Activated T-helper 1 cell treated with anti-CD3 and anti-CD28 coated beads, Interleukin-12 subunit alpha, Interleukin-12 subunit beta, Interleukin-2, Interleukin-4 antibody, amounts not matched to agents 30 ng/mL and 10 ng/mL and 1 ng/mL, durations not matched to agents 14 hours and 24 hours and 36 hours (primary cell): ENCODE results near the gene TRIP13. TPM values are rescaled to one million over a fixed set of nuclear protein-coding genes. Genes with fewer than 3 reads are reported as not detected.
"Not testable (repeated sequence)": the region's sequence is repeated elsewhere in the genome, so short reads cannot be mapped to it uniquely, and the experiment has no call there.

Experiments
- DNase-seq: peaks from one replicate; pipeline ENCODE4 v3.0.0; 2021; ENCODE audit warnings: low spot score
- H3K27ac Mint-ChIP-seq: one replicate; pipeline ENCODE4 v1.8.0; 2021; ENCODE audit warnings: mild to moderate bottlenecking, mixed read lengths
- H3K27me3 Mint-ChIP-seq: one replicate; pipeline ENCODE4 v1.8.0; 2022; ENCODE audit warnings: mild to moderate bottlenecking, moderate library complexity, mixed read lengths; ENCODE audit not compliant: insufficient read depth
- H3K36me3 Mint-ChIP-seq: one replicate; pipeline ENCODE4 v1.8.0; 2021; ENCODE audit warnings: low read depth, mixed read lengths
- H3K4me1 Mint-ChIP-seq: one replicate; pipeline ENCODE4 v1.8.0; 2021; ENCODE audit warnings: low read depth, mixed read lengths
- H3K4me3 Mint-ChIP-seq: one replicate; pipeline ENCODE4 v1.8.0; 2021; ENCODE audit warnings: mild to moderate bottlenecking, moderate library complexity, mixed read lengths
- H3K9me3 Mint-ChIP-seq: one replicate; pipeline ENCODE4 v1.8.0; 2021; ENCODE audit warnings: mixed read lengths
- intact Hi-C: fragments of 100-400 bp; cut with micrococcal nuclease; formaldehyde crosslinking; loops from one replicate; pipeline ENCODE4 v1.15.1; 2024
- total RNA-seq: library from RNA; stranded (reverse); gene quantifications from 2 replicates; pipeline ENCODE4 v1.2.3, GENCODE V29; 2022

The TRIP13 gene
- total RNA-seq, 1 donor from 2014 or later = 37.2 TPM

GRCh38 chr5:927172-928015, 34.7 kb downstream of the TRIP13 start:
- intact Hi-C loops = loop anchor here (10.0 kb wide), 1 partner anchor 717 kb away; no protein-coding TSS in a partner anchor
- Mint-ChIP-seq H3K4me3 (no peak overlapping the region), H3K36me3 (peaks cover 1% of the 10 kb centered on the region), H3K27me3 (peaks cover 24% of the 10 kb centered on the region), H3K4me1 (peaks cover 6% of the 10 kb centered on the region), H3K9me3 (no peaks in the 10 kb centered on the region), H3K27ac (no peak overlapping the region)
- DNase-seq = no peak

- intact Hi-C loops = loop anchor here (10.0 kb wide), 1 partner anchor 716 kb away; no protein-coding TSS in a partner anchor
- DNase-seq, H3K4me1 Mint-ChIP-seq, H3K27ac Mint-ChIP-seq, H3K36me3 Mint-ChIP-seq, H3K9me3 Mint-ChIP-seq, H3K4me3 Mint-ChIP-seq: not testable (repeated sequence)
- peaks cover 24% of the 10 kb centered on the region for H3K27me3 Mint-ChIP-seq
Measured at GRCh38 chr5:929182-929581, 36.5 kb downstream of the TRIP13 start.

GRCh38 chr5:929596-929995, 36.9 kb downstream of the TRIP13 start:
- intact Hi-C loops = loop anchor here (10.0 kb wide), 1 partner anchor 715 kb away; no protein-coding TSS in a partner anchor

GRCh38 chr5:930866-931265, 38.2 kb downstream of the TRIP13 start:
- H3K36me3 Mint-ChIP-seq = peaks cover 1% of the 10 kb centered on the region
- no peaks in the 10 kb centered on the region for H3K9me3 Mint-ChIP-seq
- no peak overlapping the region for H3K27ac Mint-ChIP-seq
- H3K4me1 Mint-ChIP-seq = peaks cover 7% of the 10 kb centered on the region
- peaks cover 18% of the 10 kb centered on the region for H3K27me3 Mint-ChIP-seq
- H3K4me3 Mint-ChIP-seq = no peak overlapping the region
- no peak for DNase-seq
- intact Hi-C loops = no loop called here

More at GRCh38 chr5:929596-929995, 36.9 kb downstream of the TRIP13 start:
- H3K36me3 Mint-ChIP-seq = peaks cover 1% of the 10 kb centered on the region
- no peaks in the 10 kb centered on the region for H3K9me3 Mint-ChIP-seq
- DNase-seq = no peak
- no peaks in the 10 kb centered on the region for H3K4me1 Mint-ChIP-seq
- peaks cover 24% of the 10 kb centered on the region for H3K27me3 Mint-ChIP-seq
- H3K4me3 Mint-ChIP-seq = no peak overlapping the region
- H3K27ac Mint-ChIP-seq = no peak overlapping the region

- no peak overlapping the region for H3K4me3 Mint-ChIP-seq
- H3K4me1 Mint-ChIP-seq = peaks cover 8% of the 10 kb centered on the region
- H3K27ac Mint-ChIP-seq = no peak overlapping the region
- peaks cover 10% of the 10 kb centered on the region for H3K27me3 Mint-ChIP-seq
- H3K9me3 Mint-ChIP-seq = no peaks in the 10 kb centered on the region
- no peak for DNase-seq
- intact Hi-C loops = no loop called here
- peaks cover 1% of the 10 kb centered on the region for H3K36me3 Mint-ChIP-seq
Measured at GRCh38 chr5:931570-932145, 39.0 kb downstream of the TRIP13 start.

- Mint-ChIP-seq H3K9me3 (no peaks in the 10 kb centered on the region), H3K36me3 (peaks cover 1% of the 10 kb centered on the region), H3K4me1 (peaks cover 8% of the 10 kb centered on the region), H3K27me3 (peaks cover 9% of the 10 kb centered on the region), H3K27ac (no peak overlapping the region), H3K4me3 (no peak overlapping the region)
- intact Hi-C loops = no loop called here
- DNase-seq = no peak
Measured at GRCh38 chr5:932151-932627, 39.5 kb downstream of the TRIP13 start.

GRCh38 chr5:932628-933250, 40.1 kb downstream of the TRIP13 start:
- H3K4me1 Mint-ChIP-seq = peaks cover 8% of the 10 kb centered on the region
- DNase-seq = no peak
- no peak overlapping the region for H3K27ac Mint-ChIP-seq
- peaks cover 1% of the 10 kb centered on the region for H3K36me3 Mint-ChIP-seq
- intact Hi-C loops = no loop called here
- no peak overlapping the region for H3K4me3 Mint-ChIP-seq
- no peaks in the 10 kb centered on the region for H3K9me3 Mint-ChIP-seq
- H3K27me3 Mint-ChIP-seq = peaks cover 5% of the 10 kb centered on the region

- no peak for DNase-seq
- H3K27me3 Mint-ChIP-seq = no peaks in the 10 kb centered on the region
- H3K9me3 Mint-ChIP-seq = no peaks in the 10 kb centered on the region
- no peak overlapping the region for H3K4me3 Mint-ChIP-seq
- no peak overlapping the region for H3K27ac Mint-ChIP-seq
- no peaks in the 10 kb centered on the region for H3K36me3 Mint-ChIP-seq
- H3K4me1 Mint-ChIP-seq = peaks cover 8% of the 10 kb centered on the region
- intact Hi-C loops = no loop called here
Measured at GRCh38 chr5:933251-933861, 40.7 kb downstream of the TRIP13 start.

GRCh38 chr5:933951-934350, 41.3 kb downstream of the TRIP13 start:
- intact Hi-C loops, H3K4me1 Mint-ChIP-seq, H3K27ac Mint-ChIP-seq, DNase-seq, H3K36me3 Mint-ChIP-seq, H3K9me3 Mint-ChIP-seq, H3K27me3 Mint-ChIP-seq, H3K4me3 Mint-ChIP-seq: not testable (repeated sequence)

- H3K36me3 Mint-ChIP-seq, H3K4me1 Mint-ChIP-seq, DNase-seq, H3K27me3 Mint-ChIP-seq, intact Hi-C loops, H3K27ac Mint-ChIP-seq, H3K9me3 Mint-ChIP-seq, H3K4me3 Mint-ChIP-seq: not testable (repeated sequence)
Measured at GRCh38 chr5:934381-934967, 41.8 kb downstream of the TRIP13 start.

- Mint-ChIP-seq H3K36me3 (no peaks in the 10 kb centered on the region), H3K4me1 (peaks cover 8% of the 10 kb centered on the region), H3K27me3 (peaks cover 7% of the 10 kb centered on the region), H3K4me3 (no peak overlapping the region), H3K9me3 (no peaks in the 10 kb centered on the region), H3K27ac (no peak overlapping the region)
- DNase-seq = no peak
- intact Hi-C loops = no loop called here
Measured at GRCh38 chr5:935510-936084, 42.9 kb downstream of the TRIP13 start.
